ENCODE data around the gene DBT.

DBT gene

DNA sequence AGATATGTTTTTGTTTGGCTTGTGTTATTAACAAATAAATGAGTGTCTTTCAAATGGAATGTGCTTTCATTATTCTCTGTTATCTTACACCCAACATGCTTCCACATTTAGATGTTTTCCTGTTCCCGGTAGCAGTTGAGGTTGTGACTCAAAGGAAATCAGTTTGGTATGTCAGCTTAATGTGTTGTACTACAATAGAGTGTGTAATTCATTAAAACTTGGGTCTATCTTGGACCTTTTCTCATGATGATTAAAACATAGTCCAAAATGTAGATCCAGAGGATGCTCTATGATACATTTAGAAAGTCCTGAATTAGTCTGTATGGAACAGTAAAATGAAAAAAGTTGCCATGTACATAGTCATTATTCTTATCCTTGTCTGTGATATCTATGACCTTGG, 43.1 kb upstream of the DBT start:
- H3K9me2 ChIP-seq (replicated peaks; ENCODE audit: insufficient read depth, low read length), result no peaks in the 10 kb centered on the region
- H2AFZ ChIP-seq (ENCODE audit: low read depth, low read length, severe bottlenecking), result no peak overlapping the region
- H3K9ac ChIP-seq (ENCODE audit: low read length), result no peak overlapping the region
- H3F3A ChIP-seq (ENCODE audit: insufficient read depth), result no peaks in the 10 kb centered on the region
- H4K20me1 ChIP-seq (ENCODE audit: low read depth, low read length), result no peaks in the 10 kb centered on the region
- H3K4me2 ChIP-seq (ENCODE audit: low read depth, low read length, poor library complexity, severe bottlenecking), result no peak overlapping the region
- TF ChIP-seq, protein P1, sequence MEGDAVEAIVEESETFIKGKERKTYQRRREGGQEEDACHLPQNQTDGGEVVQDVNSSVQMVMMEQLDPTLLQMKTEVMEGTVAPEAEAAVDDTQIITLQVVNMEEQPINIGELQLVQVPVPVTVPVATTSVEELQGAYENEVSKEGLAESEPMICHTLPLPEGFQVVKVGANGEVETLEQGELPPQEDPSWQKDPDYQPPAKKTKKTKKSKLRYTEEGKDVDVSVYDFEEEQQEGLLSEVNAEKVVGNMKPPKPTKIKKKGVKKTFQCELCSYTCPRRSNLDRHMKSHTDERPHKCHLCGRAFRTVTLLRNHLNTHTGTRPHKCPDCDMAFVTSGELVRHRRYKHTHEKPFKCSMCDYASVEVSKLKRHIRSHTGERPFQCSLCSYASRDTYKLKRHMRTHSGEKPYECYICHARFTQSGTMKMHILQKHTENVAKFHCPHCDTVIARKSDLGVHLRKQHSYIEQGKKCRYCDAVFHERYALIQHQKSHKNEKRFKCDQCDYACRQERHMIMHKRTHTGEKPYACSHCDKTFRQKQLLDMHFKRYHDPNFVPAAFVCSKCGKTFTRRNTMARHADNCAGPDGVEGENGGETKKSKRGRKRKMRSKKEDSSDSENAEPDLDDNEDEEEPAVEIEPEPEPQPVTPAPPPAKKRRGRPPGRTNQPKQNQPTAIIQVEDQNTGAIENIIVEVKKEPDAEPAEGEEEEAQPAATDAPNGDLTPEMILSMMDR (IDR thresholded peaks at IDR 0.05; ENCODE audit: insufficient read depth, low read length, poor library complexity, severe bottlenecking), result no peak
- no peak for TF ChIP-seq EZH2phosphoT487 (conservative IDR thresholded peaks at IDR 0.05; ENCODE audit: low read length)
- H3K36me3 ChIP-seq (ENCODE audit: low read length), result peaks cover 18% of the 10 kb centered on the region; the same call in 1 of the 2 replicates
- H3K9me3 ChIP-seq (ENCODE audit: insufficient read depth, low read length), result no peaks in the 10 kb centered on the region
- no peak overlapping the region for H3K27ac ChIP-seq (ENCODE audit: low read depth, low read length)
- no peaks in the 10 kb centered on the region for H3K79me2 ChIP-seq (ENCODE audit: insufficient read depth, low read length)
- H3K27me3 ChIP-seq (ENCODE audit: low read length), result no peaks in the 10 kb centered on the region
- H3K4me3 ChIP-seq (ENCODE audit: insufficient read depth, low read length, poor library complexity, severe bottlenecking), result no peak overlapping the region

DNA sequence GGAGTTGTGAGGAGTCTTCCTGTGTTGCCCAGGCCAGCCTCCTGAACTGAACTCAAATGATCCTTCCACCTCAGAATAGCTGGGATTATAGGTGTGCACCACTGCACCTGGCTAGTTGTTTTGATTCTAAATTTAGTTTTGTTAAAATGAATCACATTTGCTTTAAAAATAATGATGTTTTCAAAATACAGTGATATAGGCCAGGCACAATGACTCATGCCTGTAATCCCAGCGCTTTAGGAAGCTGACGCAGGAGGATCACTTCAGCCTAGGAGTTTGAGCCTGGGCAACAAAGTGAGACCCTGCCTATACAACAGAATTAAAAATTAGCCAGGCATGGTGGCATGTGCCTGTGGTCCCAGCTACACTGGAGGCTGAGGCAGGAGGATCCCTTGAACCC, 40.7 kb upstream of the DBT start:
- Histone ChIP-seq H3K27ac (ENCODE audit: low read depth, low read length) (no peak overlapping the region), H3F3A (ENCODE audit: insufficient read depth) (no peaks in the 10 kb centered on the region; the same call in 1 of the 2 replicates), H3K4me2 (ENCODE audit: low read depth, low read length, poor library complexity, severe bottlenecking) (no peak overlapping the region), H3K9me3 (ENCODE audit: insufficient read depth, low read length) (no peaks in the 10 kb centered on the region), H2AFZ (ENCODE audit: low read depth, low read length, severe bottlenecking) (no peak overlapping the region), H3K79me2 (ENCODE audit: insufficient read depth, low read length) (no peaks in the 10 kb centered on the region), H4K20me1 (ENCODE audit: low read depth, low read length) (no peaks in the 10 kb centered on the region), H3K27me3 (ENCODE audit: low read length) (no peaks in the 10 kb centered on the region), H3K4me3 (ENCODE audit: insufficient read depth, low read length, poor library complexity, severe bottlenecking) (no peak overlapping the region), H3K9me2 (replicated peaks; ENCODE audit: insufficient read depth, low read length) (no peaks in the 10 kb centered on the region), H3K9ac (ENCODE audit: low read length) (no peak overlapping the region), H3K36me3 (ENCODE audit: low read length) (peaks cover 30% of the 10 kb centered on the region)
- TF ChIP-seq EZH2phosphoT487 (conservative IDR thresholded peaks at IDR 0.05; ENCODE audit: low read length), result no peak
- TF ChIP-seq, protein P1 (IDR thresholded peaks at IDR 0.05; ENCODE audit: insufficient read depth, low read length, poor library complexity, severe bottlenecking), result no peak

DNA sequence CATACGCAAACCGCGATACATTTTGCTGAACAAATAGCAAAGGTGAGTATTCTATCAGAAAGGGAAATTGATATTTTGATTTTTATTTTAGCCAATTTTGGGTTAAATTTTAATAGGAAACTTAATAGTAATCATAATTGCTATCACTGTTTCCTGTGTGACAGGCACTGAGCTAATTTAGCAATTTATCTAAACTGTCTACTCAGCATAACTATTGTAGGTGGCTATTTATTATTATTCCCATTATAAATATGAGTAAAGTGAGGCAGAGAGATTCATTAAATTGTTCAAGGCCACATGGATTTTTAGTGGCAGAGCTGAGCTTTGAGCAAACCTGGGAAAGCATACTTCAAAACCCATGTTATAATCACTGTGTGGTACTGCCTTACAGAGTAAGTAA, 37.5 kb upstream of the DBT start:
- Histone ChIP-seq H3F3A (ENCODE audit: insufficient read depth) (no peaks in the 10 kb centered on the region; the same call in 1 of the 2 replicates), H3K9me2 (replicated peaks; ENCODE audit: insufficient read depth, low read length) (no peaks in the 10 kb centered on the region), H3K36me3 (ENCODE audit: low read length) (peaks cover 44% of the 10 kb centered on the region)

More for the DNA sequence above, 37.5 kb upstream of the DBT start:
- H4K20me1 ChIP-seq (ENCODE audit: low read depth, low read length), result no peaks in the 10 kb centered on the region
- no peak overlapping the region for H3K9ac ChIP-seq (ENCODE audit: low read length)
- H3K27ac ChIP-seq (ENCODE audit: low read depth, low read length), result no peak overlapping the region
- no peaks in the 10 kb centered on the region for H3K27me3 ChIP-seq (ENCODE audit: low read length)
- no peak overlapping the region for H3K4me3 ChIP-seq (ENCODE audit: insufficient read depth, low read length, poor library complexity, severe bottlenecking)
- no peak overlapping the region for H2AFZ ChIP-seq (ENCODE audit: low read depth, low read length, severe bottlenecking)
- TF ChIP-seq, protein P1 (IDR thresholded peaks at IDR 0.05; ENCODE audit: insufficient read depth, low read length, poor library complexity, severe bottlenecking), result no peak
- no peak for TF ChIP-seq EZH2phosphoT487 (conservative IDR thresholded peaks at IDR 0.05; ENCODE audit: low read length)
- no peak overlapping the region for H3K4me2 ChIP-seq (ENCODE audit: low read depth, low read length, poor library complexity, severe bottlenecking)
- no peaks in the 10 kb centered on the region for H3K9me3 ChIP-seq (ENCODE audit: insufficient read depth, low read length)
- no peaks in the 10 kb centered on the region for H3K79me2 ChIP-seq (ENCODE audit: insufficient read depth, low read length)

Measured in SU-DHL-6 (cell line).